NCI-H226 (cell line): ENCODE results near the gene KL.

Experiments
- DNase-seq: peaks from one replicate; pipeline ENCODE4 v3.0.0-alpha.2; 2015

The KL gene

DNA sequence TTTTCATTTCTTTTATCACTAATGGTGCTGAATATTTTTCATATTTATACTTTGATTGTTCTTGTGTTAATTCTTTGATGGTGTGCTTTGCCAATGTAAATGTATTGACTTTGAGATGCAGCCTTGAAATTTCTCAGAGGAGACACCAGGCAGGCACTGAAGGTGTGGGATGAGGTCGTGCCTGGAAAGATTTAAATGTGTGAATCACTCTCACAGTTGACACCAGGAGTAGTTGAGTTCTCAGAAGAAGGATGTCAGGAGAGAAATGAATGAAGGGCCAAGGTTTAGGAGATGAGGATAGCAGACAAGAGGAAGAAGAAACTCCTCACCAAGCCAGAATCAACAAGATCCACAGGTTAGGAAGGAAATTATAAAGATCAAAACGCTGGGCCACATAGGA, 10.1 kb upstream of the KL start:
- DNase-seq: no peak

DNA sequence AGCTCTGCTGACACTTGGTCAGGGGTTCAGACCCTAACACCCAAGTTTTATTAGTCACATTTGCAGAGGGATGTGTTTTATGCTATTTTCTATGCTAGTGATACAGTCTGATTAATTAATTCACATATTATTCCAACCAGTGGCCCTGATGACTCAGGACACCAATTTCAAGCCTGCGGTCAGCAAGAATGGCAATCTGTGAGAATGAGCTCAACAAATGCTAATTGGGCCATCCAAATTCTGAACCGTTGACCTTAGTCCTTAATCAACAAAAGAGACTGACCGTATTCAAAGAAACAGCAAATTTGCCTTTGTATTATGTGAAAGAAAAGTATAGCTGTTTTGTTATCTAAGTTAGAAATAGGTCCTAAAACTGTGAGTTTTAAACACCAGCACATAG, 9.6 kb upstream of the KL start:
- DNase-seq: no peak

DNA sequence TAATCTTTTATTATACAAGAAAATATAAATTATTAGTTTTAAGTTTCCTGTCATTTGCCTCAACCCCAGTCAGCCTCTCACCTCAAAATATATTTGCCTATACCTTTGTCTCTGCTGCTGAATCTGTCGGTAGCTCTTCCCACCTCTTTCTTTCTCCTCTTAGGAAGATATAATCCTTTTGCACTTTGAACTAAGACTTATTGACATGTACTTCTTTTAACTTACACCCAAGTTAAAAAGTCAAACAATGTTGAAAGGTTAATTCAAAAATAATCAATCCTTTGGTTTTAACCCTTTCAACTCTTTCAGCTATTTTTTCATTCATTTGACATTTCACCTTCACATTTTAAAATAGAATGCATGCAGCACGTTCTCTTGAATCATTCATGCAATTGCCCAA, 9.0 kb upstream of the KL start:
- DNase-seq: no peak

DNA sequence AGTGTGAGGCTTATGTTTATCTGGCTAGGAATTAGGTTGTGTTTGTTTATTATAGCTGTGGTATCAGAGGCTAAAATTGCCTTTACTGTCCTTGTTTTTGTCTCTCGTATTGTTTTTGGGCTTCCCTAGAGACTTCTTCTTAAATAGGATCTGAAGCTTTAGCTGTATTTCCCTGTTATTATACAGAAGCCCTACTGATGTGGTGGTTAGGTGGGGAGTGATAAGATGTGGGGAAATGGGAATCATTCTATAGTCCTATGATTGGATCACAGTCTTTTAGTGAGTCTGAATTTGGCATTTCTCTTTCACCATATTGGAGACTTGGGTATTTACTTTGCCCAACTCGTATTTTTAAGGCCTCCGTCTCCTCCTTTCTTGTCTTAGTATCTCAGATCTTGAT, 8.3 kb upstream of the KL start:
- DNase-seq: no peak

DNA sequence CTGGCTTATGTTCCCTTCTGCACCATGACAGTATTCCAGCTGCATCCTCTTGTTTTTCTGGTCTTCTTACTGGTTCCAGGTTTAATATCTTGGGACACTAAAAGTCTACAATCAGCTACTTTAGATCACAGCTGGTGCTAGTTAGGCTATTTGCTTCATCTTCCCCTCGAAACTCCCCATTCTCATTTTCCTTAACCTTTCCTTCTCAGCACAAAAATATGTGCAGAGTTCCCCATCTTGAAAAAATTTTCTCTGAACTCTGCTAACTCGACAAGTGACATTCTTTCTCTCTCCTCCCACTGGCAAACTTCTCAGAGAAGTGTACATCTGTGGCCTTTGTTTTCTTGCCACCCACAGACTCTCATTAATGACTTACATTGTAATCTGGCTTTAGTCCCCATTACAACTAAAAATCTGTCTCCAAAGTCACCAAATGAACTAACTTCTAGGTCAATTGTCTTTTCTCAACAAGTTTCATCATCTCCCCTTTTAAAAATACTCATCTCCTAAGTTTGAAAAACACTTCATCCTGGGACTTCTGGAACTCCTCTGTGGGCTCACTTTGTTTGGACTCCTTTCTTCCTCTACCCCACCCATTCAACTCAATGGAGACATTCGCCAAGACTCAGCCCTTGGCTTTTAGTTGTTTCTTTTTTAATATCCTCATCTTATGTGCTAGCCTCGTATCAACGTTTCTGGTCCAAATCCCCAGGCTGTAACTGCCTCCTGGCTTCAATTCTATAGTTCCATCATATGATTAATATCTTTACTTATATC, 7.1 kb upstream of the KL start:
- DNase-seq: no peak

DNA sequence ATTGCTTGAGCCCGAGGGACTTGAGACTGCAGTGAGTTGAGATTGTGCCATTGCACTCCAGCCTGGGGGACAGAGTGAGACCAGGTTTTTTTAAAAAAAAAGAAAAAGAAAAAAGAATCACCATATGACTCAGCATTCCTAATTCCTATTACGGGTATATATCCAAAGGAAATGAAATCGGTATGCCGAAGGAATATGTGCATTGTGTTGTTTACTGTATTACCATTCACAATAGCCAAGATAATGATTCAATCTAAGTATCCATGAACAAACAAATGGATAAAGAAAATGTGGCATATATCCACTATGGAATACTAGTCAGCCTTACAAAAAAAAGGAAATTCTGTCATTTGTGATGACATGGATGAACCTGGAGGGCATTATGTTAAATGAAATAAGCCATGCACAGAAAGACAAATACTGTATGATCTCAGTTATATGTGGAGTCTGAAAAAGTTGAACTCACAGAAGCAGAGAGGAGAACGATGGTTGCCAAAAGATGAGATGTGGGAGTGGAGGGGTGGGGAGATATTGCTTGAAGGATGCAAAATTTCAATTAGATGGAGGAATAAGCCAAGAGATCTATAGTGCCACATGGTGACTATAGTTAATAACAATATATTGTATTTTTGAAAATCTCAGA, 4.3 kb upstream of the KL start:
- no peak for DNase-seq

DNA sequence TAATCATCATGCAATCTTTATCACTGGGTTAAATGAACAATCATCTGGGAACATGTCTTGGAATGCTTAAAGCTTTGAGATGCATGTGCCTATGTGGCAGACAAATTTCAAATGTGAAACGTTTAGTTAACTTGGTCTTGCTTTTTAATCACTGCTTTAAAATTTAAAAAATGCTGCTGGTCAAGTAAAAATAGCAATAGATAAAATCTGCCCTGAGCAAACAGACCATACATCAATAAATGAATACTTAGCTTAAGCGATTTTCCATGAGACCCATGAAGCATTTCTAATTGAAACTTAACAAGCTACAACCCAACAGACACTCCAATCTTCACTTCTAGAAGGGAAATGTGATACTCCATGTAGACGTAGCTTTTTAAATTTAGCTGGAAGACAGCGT, 1.9 kb upstream of the KL start:
- no peak for DNase-seq

DNA sequence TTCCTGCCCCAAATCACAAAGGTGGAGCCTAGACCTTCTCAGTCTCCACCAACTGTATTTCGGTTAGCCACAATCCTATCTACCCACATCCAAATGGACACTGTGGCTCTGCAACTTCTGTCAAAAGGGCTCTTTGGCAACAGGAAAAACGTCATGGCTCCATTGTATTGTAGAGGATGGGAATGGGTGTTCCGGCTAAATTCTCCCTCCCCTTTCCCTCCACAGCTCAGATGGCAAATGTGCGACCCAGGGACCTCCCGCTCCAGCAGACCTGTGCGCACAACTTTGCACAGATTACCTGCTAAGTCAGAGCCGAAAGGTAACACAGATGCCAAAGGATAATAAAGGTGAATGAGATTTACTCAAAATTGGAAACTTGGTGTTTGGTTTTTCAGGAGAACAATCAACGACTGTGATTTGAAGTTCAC, 968 bp upstream of the KL start:
- no peak for DNase-seq

DNA sequence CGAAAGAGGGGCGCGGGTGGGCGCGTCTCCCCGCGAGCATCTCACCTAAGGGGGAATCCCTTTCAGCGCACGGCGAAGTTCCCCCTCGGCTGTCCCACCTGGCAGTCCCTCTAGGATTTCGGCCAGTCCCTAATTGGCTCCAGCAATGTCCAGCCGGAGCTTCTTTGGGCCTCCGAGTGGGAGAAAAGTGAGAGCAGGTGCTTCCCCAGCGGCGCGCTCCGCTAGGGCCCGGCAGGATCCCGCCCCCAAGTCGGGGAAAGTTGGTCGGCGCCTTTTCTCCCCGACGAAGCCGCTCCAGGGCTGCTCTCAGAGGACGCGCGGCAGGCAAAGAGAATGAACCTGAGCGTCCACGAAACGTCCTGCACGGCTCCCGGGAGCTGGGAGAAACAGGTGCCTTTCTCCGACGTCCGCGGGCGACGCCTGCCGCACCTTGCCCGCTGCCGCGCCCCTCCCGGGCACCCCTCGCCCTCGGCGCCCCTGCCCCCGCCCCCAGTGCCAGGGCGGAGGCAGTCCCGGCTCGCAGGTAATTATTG, 366 bp upstream of the KL start:
- no peak for DNase-seq

DNA sequence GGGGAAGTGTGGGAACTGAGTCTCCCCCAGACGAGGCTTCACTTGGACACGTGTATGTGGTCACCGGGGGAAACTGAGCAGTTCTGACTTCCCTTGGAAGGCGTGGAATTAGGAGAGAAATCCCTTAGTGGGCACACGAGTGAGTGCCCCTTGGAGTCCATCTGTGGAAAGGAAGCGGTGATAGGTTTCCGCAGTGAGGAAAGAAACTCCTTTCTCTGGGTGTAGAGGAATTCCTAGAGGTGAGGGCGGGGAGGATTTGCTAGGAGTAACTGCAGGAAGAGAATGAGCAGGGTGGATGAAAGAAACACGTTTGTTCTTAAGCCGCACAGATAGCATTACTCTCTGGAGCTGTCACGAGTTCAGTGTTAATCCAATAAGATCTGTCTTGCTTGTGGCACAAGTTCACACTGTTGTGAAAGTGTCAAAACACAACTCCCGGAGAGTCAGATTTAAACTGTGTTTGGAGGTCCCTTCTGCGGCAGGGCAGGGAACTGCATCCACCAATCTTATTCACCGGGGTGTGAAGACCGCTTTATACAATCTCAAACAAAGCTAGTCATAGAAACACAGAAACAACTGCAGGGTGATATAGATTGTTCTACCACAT, 1.2 kb downstream of the KL start:
- no peak for DNase-seq

DNA sequence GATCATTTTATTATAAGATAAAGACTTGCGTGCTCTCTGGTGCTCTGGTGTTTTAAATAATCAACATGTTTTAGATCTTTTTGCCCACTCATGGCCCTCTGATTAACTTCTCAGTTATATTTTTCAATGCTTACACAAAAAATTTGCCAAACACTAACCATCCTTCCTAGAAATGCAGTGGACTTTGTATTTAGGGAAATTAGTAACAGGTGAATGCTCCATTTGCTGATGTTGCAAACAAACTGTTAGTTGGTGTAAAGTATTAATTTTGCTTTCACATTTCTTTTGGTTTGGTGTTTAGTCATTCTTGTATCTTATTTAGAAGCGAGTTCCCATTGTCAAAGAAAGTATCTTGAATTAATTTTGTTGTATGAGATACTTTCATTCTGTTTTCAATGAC, 2.7 kb downstream of the KL start:
- no peak for DNase-seq

DNA sequence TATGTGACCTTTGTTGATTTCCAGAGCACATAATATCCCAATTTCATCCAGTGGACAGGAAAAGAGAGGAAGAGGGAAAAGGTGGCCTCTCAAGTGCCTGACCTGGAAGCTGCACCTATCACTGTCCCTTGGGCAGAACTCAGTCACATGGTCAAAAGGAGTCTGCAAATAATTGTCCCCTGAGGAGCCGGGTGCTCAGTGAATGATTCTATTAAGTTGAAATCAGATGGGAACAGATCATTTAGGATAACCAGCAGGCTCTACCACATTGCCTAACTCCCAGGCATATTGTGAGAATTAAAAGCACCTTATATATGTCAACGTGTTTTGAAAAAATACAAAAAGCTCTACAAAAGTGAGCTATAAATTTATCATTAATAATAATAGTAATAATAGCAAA, 6.8 kb downstream of the KL start:
- DNase-seq: no peak

DNA sequence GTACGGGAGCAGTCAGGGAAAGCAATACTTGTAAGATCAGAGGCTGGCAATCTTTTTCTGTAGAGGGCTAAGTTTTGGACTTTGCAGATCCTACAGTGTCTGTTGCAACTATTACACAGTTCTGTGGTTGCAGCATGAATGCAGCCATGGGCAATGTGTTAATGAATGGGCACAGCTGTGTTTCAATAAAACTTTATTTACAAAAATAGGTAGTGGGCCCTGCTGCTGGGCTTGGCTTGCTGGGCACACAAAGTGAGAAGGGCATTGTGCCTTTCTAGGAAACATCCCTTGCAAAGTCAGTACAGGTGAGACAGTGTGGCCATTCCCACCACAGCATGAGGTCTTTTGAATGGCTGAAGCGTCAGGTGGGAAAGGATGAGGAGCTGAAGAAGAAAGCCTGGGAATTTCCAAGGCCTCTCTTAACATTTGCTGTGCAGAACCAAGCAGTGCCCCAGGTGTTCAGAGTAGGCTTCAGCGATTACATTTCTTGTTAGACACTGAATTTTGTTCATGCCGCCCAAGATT, 9.1 kb downstream of the KL start:
- no peak for DNase-seq

DNA sequence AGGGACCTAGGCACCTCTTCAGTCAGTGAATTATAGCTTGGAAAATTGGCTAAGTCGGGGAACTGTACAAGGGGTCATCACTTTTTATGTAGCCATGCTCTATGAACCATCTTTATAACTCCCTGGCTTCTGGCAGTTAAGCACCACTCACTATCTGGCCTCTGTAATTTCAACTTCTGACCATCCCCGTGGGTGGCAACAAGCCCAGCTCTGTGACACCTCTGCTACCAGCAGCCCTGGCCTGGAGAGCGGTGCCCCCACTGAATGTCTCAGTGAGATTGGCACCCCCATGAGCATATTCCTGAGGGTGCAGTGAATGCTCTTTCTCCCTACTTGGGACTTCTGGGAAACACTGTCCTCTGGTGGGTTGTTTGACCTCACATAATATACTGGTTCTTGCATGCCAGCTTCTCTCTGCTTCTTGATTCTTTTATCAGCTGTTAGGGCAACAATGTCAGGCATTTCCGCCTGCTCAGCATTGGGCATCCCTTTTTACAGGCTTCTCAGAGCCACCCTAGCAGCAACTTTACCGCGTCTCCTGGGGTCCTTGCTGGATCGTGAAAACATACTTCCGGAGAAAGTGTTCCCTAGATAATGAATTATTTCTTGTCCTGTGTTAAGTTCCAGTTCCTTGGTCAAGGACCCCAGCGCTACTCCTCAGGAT, 10.4 kb downstream of the KL start:
- DNase-seq: no peak

DNA sequence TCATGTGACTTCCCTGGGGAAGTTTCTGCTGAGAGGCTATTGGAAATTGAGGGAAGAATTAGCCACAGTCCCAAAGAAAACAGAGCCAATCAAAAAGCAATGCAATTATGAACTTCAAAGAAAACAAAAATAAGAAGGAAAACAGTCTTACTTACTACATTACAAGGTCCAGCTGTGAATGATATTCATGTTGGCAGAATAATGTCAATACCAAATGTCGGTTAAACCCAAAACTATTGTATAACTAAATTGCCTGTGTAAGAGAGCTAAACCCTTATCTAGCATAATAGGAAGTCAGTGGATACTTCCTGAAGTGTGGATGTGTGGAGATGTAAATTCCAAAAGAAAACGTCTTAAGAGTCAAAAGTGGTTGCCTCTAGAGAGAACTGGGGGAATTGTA, 12.4 kb downstream of the KL start:
- DNase-seq: no peak

DNA sequence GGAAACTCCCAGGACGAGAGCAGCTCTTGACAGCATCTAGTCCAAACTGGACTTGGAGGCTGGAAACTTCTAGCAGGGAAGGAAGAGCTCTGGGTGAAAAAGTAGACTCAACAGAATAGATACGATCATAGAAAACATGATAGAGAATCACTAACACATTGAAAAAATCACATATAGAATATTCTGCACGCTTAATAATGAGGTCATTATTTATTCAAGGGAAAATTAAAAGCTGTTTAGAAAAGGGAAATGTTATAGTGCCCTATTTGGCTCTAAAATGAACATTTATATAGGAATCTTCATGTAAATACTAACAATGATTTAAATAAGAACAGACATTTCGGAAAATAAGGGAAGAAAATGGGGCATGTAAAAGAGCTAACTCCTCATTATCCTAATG, 15.1 kb downstream of the KL start:
- no peak for DNase-seq

DNA sequence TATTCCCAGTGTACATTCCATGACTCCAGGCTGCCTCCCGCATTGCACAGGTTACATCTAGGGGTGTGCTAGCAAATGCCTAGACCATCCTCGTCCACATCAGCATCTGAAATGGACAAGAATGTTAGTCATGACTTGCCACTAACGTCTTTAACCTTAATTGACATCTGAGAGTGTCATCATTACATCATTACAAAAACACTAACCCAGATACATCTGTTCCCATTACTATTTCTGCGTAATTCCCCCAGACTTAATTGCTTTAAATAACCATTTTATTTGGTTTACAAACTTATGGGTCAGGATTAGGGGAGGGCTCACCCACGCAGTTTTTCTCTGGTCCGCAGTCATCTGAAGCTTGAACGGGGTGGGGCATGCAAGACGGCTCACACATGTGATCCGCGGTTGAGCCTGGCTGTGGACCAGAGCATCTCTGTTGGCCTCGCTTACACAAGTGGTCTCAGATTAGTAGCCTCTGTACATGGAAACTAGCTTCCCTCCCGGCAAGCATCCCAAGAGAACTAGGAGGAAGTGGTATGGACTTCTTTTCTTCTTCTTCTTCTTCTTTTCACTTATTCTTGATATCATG, 15.9 kb downstream of the KL start:
- DNase-seq: no peak

DNA sequence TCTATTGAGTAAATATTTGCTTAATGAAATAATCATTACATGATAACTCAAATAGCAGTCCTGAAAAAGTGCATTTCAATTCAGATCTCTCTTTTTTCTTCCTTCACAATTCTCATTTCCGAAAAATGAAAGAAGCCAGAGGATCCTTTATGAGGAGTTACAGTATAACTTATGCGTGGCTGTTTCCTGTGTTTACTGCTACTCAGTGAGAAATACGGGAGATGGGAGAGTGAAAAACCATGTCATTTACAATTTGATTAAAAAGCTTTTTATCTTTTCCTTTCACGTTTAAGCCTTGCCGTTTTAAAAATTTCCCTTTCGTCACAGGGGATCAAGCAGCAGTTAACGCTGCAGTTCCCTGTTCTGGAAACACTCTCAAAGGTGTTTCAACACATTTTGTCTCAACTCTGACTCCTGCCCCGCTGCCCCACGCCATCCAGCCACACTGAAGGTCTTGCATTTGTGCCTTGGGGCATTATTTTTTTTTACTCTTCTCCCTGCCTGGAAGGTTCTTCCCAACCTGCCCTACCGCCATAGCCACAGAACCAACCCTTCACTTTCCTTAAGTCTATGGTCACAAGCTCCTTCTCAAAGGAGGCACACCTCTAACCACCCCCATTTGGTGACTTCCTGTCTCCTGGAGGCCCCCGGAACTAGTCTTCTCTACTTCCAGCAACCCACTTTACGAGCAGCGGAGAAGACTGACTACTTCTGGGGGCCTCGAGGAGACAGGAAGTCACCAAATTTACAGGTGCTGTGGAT, 17.0 kb downstream of the KL start:
- DNase-seq: no peak

DNA sequence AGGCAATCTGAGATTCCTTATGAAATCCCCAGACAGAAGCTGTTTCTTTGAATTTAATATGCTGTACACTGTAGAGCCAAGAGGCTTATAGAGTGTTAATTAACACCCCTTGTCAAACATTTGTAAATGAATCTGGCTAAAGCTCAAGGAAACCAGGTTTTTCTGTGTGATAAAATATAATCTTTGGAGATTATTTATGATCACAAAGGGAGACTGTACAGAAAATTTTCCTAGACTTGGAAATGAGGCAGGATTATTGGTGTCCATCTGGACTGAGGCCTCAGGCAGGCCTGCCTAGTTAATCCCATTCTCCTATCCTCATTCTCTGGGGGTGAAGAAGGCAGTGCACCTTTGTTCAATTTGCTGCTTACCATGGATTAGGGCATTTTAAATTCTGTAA, 17.8 kb downstream of the KL start:
- no peak for DNase-seq

DNA sequence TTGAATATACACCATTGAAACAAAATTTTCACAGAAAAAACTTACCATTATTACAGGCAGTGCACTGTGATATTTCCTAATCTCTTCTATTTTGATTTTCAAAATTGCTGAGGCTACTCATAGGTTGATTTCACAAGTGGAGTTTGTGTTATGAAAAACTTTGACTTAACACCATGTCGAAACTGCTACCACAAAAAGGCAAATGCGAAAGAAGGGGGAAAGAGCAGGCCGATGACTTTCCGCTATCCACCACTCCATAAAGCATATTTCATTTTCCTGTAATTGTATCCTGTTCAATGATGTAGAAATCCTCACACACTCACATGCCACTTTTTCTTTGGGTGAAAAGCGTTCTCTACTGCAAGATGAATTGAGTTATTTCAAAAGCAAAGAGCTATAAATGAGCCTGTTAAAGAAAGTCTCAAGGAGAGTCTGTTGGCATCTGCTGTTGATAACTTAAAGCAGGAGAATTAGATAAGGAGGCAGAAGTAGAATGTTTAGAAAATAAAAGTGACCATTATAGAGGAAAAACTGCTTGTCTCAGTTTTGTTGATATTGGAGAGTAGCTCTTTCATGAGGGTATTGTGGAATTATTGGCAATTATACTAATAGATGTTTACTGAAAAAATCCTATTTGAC, 18.8 kb downstream of the KL start:
- no peak for DNase-seq

DNA sequence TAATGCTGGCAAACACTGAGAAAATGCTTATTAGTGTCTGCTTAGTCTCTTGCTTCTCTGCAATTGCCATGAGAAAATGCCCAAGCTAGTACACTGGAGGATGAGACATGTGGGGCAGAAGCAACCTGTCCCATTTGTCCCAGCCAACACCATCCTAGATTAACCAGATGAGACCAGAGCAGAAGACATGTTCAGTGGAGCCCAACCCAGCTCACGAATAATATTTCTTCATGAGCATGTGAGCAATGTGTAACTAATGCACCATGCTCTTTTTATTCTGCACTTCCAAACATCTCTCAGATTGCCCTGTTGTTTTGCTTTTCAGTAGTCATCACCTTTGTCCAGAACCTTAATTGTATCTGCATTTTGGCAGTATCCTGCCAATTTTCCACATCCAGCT, 21.4 kb downstream of the KL start:
- DNase-seq: no peak

DNA sequence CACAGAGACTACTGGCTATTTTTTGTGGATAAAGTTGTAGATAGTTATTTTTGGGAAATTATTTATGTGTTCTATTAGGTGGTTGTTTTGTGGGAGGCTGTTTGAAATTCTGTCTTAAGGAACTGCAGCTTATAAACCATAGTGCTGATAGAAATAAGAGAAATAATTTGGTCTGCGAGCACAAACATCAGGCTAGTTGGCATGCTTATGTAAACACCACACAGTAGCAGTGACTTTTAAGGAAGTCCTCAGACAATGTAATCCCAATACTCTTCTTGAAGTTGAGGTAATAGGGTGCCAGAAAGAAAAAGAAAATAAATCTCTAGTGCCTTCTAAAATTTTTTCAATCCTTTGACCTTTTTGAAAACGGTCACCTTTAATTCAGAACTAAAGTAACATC, 23.9 kb downstream of the KL start:
- DNase-seq: no peak
